OCI-LY1 (cell line): Measurements from ENCODE around the gene GRID2.

Experiments used
- H2AFZ ChIP-seq: fragments of 200-600 bp; sonication (generic), shearing (Covaris generic); 2 replicates; pipeline ENCODE4 v1.6.0; 2014; ENCODE audit warnings: antibody characterized with exemption, mild to moderate bottlenecking, low read length
- H3F3A ChIP-seq: fragments of 200-600 bp; sonication (generic), shearing (Covaris generic); 2 replicates; pipeline ENCODE4 v1.6.0; 2014; ENCODE audit warnings: mild to moderate bottlenecking, antibody characterized with exemption, low read length, moderate library complexity; ENCODE audit not compliant: insufficient read depth
- H3K27ac ChIP-seq: fragments of 200-600 bp; sonication (generic); 2 replicates; pipeline ENCODE4 v1.5.1; 2014; ENCODE audit warnings: low read length, mixed run types, mild to moderate bottlenecking, low read depth; ENCODE audit not compliant: poor library complexity, severe bottlenecking
- H3K27me3 ChIP-seq: fragments of 200-600 bp; sonication (generic); 2 replicates; pipeline ENCODE4 v1.6.0; 2014; ENCODE audit warnings: antibody characterized with exemption, mild to moderate bottlenecking, low read length, moderate library complexity; ENCODE audit not compliant: insufficient read depth
- H3K36me3 ChIP-seq: fragments of 200-600 bp; sonication (generic); 2 replicates; pipeline ENCODE4 v1.6.1; 2014; ENCODE audit warnings: mild to moderate bottlenecking, antibody characterized with exemption, low read length, moderate library complexity, mixed read lengths; ENCODE audit not compliant: insufficient read depth
- H3K4me1 ChIP-seq: fragments of 200-600 bp; sonication (generic); 2 replicates; pipeline ENCODE4 v1.5.1; 2014; ENCODE audit warnings: mild to moderate bottlenecking, low read length, moderate library complexity; ENCODE audit not compliant: insufficient read depth, severe bottlenecking
- H3K4me2 ChIP-seq: fragments of 200-600 bp; sonication (generic), shearing (Covaris generic); 2 replicates; pipeline ENCODE4 v1.6.1; 2014; ENCODE audit warnings: low read length
- H3K4me3 ChIP-seq: fragments of 200-600 bp; sonication (generic); 2 replicates; pipeline ENCODE4 v1.5.1; 2014; ENCODE audit warnings: low read length, low read depth, mild to moderate bottlenecking, mixed read lengths; ENCODE audit not compliant: poor library complexity, severe bottlenecking
- H3K79me2 ChIP-seq: fragments of 200-600 bp; shearing (Covaris generic); 2 replicates; pipeline ENCODE4 v1.6.1; 2016; ENCODE audit warnings: mixed run types, low read length, mixed read lengths; ENCODE audit not compliant: insufficient read depth
- H3K9ac ChIP-seq: fragments of 200-600 bp; sonication (generic), shearing (Covaris generic); 2 replicates; pipeline ENCODE4 v1.6.1; 2014; ENCODE audit warnings: mild to moderate bottlenecking, low read length, mixed read lengths
- H3K9me2 ChIP-seq: fragments of 200-600 bp; sonication (generic), shearing (Covaris generic); 2 replicates; pipeline ENCODE4 v1.6.1; 2014; ENCODE audit warnings: low read depth, mild to moderate bottlenecking, low read length, mixed read lengths
- H3K9me3 ChIP-seq: fragments of 200-600 bp; shearing (Covaris generic); 2 replicates; pipeline ENCODE4 v1.6.1; 2014; ENCODE audit warnings: low read length, mixed read lengths
- H4K20me1 ChIP-seq: fragments of 200-600 bp; sonication (generic), shearing (Covaris generic); 2 replicates; pipeline ENCODE4 v1.6.0; 2016; ENCODE audit warnings: mild to moderate bottlenecking, low read length; ENCODE audit not compliant: insufficient read depth
- EZH2 ChIP-seq: fragments of 200-600 bp; sonication (generic), shearing (Covaris generic); IDR thresholded peaks from 2 replicates; pipeline ENCODE4 v1.8.0; 2017; ENCODE audit warnings: borderline replicate concordance, mixed run types, mild to moderate bottlenecking, antibody characterized with exemption, low read length, moderate library complexity, mixed read lengths
- TF ChIP-seq, protein P1 (sequence below): fragments of 200-600 bp; sonication (generic), shearing (Covaris generic); IDR thresholded peaks from 2 replicates; pipeline ENCODE4 v1.5.1; 2017; ENCODE audit warnings: mild to moderate bottlenecking, antibody characterized with exemption, low read length, moderate library complexity, mixed read lengths

Gene GRID2

DNA sequence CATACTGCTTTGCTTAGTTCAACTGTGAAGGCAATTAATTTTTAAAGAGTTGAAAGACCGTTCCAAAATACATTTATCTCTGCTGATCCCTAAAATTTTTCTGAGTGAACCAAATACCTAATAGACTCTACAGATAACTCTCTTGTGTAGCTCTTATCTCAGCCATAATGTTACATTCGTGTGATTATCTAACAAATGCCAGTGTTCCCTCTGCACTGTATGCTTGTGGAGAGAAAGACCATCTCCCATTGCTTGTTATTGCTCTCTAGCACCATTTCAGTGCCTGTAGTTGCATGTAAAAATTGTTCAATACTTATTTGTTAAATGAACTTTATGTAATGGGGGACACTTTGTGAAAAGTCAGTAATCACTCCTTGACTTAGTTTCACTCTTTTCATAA lies 1443.5 kb downstream of the GRID2 start:
- no peak overlapping the region for H2AFZ ChIP-seq
- no peaks in the 10 kb centered on the region for H3F3A ChIP-seq
- no peak for TF ChIP-seq EZH2
- TF ChIP-seq, protein P1, sequence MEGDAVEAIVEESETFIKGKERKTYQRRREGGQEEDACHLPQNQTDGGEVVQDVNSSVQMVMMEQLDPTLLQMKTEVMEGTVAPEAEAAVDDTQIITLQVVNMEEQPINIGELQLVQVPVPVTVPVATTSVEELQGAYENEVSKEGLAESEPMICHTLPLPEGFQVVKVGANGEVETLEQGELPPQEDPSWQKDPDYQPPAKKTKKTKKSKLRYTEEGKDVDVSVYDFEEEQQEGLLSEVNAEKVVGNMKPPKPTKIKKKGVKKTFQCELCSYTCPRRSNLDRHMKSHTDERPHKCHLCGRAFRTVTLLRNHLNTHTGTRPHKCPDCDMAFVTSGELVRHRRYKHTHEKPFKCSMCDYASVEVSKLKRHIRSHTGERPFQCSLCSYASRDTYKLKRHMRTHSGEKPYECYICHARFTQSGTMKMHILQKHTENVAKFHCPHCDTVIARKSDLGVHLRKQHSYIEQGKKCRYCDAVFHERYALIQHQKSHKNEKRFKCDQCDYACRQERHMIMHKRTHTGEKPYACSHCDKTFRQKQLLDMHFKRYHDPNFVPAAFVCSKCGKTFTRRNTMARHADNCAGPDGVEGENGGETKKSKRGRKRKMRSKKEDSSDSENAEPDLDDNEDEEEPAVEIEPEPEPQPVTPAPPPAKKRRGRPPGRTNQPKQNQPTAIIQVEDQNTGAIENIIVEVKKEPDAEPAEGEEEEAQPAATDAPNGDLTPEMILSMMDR = no peak
- H3K4me3 ChIP-seq = no peak overlapping the region
- no peak overlapping the region for H3K9ac ChIP-seq
- no peaks in the 10 kb centered on the region for H3K4me1 ChIP-seq
- H3K79me2 ChIP-seq = no peaks in the 10 kb centered on the region
- H3K9me2 ChIP-seq = no peaks in the 10 kb centered on the region
- H3K27me3 ChIP-seq = no peaks in the 10 kb centered on the region
- no peaks in the 10 kb centered on the region for H3K9me3 ChIP-seq
- no peaks in the 10 kb centered on the region for H3K36me3 ChIP-seq
- no peaks in the 10 kb centered on the region for H4K20me1 ChIP-seq
- no peak overlapping the region for H3K27ac ChIP-seq
- no peak overlapping the region for H3K4me2 ChIP-seq

DNA sequence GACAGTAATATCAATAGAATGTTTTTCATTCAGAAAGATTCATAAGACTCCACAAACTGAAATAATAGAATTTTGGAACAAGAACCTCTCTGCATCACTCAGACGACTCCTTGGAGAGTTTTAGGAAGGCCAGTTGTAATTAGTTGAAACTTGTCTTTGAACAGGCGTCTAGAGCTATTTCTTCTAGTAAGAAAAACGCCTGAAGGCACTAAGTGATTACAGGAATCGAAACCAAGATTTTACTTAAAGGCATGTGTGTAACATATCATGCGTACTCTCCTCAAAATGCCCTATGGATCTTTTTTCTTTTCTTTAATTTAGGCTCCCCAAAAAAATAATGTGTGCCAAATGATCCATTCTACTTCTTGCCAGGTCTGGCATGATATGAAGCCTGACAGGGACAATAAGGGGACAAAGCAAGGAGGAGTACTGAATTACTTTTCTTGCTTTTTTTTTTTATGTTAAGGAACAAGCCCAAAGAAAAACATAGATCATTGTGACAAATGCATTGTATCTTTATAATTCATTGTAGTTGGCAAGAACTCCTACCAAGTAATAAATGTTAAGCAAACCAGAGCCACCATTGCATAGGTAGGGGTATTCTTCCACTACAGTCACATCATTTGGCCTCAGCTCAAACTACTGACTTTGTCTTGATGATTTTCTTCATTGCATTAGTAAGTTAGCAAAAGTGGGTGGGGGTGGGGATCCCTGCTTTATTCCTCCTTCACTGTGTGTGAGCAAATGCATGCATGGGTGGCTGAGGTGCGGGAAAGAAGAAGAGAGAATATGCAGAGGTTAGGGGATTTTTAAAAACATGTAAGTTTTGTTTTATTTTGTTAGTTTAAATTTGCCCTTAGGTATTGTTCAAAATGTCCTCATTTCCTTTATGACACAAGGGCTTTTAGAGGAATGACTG lies 1444.9 kb downstream of the GRID2 start:
- no peak overlapping the region for H3K4me2 ChIP-seq
- H3K36me3 ChIP-seq = no peaks in the 10 kb centered on the region
- no peaks in the 10 kb centered on the region for H3F3A ChIP-seq
- no peak overlapping the region for H3K4me3 ChIP-seq
- H4K20me1 ChIP-seq = no peaks in the 10 kb centered on the region
- H3K27ac ChIP-seq = no peak overlapping the region
- no peak overlapping the region for H2AFZ ChIP-seq
- H3K4me1 ChIP-seq = no peaks in the 10 kb centered on the region
- H3K9me3 ChIP-seq = no peaks in the 10 kb centered on the region
- H3K9ac ChIP-seq = no peak overlapping the region
- no peaks in the 10 kb centered on the region for H3K27me3 ChIP-seq
- H3K79me2 ChIP-seq = no peaks in the 10 kb centered on the region
- no peaks in the 10 kb centered on the region for H3K9me2 ChIP-seq
- TF ChIP-seq, protein P1 = no peak
- TF ChIP-seq EZH2 = no peak

DNA sequence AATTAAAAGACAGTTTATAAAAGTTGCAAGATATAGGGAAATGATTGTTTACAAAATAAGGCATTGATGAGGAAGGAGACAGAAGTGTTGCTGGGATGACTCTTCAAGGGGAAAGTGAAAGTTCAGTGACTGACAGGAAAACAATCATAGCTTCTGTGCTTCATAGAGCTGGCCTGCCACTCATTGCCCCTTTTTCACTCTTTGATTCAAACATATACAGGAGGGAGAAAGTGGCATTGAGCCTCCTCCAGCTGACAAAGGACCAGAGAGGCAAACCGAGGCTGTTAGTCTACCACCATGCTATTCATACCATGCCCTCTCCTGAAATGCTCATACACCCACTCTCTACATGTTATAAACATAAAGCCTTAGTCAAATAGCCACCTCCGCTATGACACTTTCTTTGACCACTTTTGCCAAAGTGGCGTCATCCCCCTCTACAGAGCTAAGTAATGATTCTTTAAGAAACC lies 1445.6 kb downstream of the GRID2 start:
- Histone ChIP-seq H3K4me3 (no peak overlapping the region), H3K9ac (no peak overlapping the region), H3K36me3 (no peaks in the 10 kb centered on the region), H4K20me1 (no peaks in the 10 kb centered on the region), H3K4me2 (no peak overlapping the region), H3K27me3 (no peaks in the 10 kb centered on the region), H3K79me2 (no peaks in the 10 kb centered on the region), H2AFZ (no peak overlapping the region), H3K9me2 (no peaks in the 10 kb centered on the region), H3K4me1 (no peaks in the 10 kb centered on the region), H3K27ac (no peak overlapping the region), H3F3A (no peaks in the 10 kb centered on the region), H3K9me3 (no peaks in the 10 kb centered on the region)
- no peak for TF ChIP-seq EZH2
- TF ChIP-seq, protein P1 = no peak
